ENCODE results near the gene ADPRHL1.
"Not testable (repeated sequence)": the region's sequence is repeated elsewhere in the genome, so short reads cannot be mapped to it uniquely, and the experiment has no call there.

GRCh38 chr13:113368353-113368752 lies 84.9 kb downstream of the ADPRHL1 start:
- not testable (repeated sequence) for TF ChIP-seq CTCF (IDR thresholded peaks at IDR 0.05); EZH2 (IDR thresholded peaks at IDR 0.05; ENCODE audit: borderline replicate concordance, insufficient read depth, low read depth, low read length, poor library complexity, severe bottlenecking)
